ENCODE results near the gene RHBDF1. TPM values are rescaled to one million over a fixed set of nuclear protein-coding genes. Genes with fewer than 3 reads are reported as not detected.

Gene RHBDF1
- total and polyA plus RNA-seq, 2 of the 13 experiments (the other 11 are each of a cell fraction or from before 2014, with no cell fraction given), result 5.4 to 26.9 TPM

DNA sequence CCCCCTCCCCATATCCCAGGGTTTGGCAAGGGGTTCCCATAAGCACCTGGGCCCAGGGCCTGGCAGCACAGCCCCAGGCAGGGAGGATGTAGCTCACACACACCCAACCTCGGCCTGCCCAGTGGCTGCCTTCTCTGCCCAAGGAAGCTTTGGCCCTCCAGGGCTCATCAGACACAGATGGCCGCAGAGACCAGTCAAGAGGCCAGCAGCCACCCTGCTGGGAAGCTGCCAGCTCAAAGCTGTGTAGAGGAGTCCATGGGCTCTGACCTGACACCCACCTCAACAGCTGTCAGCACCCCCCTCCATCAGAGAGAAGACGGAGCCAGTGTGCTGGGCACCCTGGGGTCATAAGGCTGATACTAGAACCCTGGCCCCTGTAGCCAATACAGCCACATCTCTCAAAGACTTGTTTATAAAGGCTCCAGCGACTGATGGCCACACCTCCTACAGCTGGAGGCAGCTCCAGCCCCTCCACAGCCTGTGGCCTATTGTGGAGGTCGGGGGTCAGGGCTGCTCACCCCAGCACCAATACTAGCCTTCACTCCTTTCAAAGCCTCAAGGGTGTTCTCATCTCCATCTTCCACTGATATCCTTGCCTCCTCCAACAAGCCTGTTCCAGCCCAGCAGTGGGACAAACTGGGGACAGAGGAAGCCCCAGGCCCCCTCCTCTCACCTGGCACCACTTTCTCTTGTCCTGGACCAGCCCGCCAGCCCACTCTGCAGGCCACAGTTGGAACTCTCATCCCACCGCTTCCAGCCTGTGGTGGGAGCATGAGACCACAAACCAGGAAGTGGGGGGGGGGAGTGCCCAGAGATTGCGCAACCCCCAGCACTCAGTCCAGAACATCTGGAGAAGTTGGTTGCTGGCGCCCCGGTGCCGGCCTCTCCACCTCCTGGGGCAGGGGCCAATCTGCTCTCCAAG lies 3.4 kb upstream of the RHBDF1 start (continued):
- TF ChIP-seq, protein P1, sequence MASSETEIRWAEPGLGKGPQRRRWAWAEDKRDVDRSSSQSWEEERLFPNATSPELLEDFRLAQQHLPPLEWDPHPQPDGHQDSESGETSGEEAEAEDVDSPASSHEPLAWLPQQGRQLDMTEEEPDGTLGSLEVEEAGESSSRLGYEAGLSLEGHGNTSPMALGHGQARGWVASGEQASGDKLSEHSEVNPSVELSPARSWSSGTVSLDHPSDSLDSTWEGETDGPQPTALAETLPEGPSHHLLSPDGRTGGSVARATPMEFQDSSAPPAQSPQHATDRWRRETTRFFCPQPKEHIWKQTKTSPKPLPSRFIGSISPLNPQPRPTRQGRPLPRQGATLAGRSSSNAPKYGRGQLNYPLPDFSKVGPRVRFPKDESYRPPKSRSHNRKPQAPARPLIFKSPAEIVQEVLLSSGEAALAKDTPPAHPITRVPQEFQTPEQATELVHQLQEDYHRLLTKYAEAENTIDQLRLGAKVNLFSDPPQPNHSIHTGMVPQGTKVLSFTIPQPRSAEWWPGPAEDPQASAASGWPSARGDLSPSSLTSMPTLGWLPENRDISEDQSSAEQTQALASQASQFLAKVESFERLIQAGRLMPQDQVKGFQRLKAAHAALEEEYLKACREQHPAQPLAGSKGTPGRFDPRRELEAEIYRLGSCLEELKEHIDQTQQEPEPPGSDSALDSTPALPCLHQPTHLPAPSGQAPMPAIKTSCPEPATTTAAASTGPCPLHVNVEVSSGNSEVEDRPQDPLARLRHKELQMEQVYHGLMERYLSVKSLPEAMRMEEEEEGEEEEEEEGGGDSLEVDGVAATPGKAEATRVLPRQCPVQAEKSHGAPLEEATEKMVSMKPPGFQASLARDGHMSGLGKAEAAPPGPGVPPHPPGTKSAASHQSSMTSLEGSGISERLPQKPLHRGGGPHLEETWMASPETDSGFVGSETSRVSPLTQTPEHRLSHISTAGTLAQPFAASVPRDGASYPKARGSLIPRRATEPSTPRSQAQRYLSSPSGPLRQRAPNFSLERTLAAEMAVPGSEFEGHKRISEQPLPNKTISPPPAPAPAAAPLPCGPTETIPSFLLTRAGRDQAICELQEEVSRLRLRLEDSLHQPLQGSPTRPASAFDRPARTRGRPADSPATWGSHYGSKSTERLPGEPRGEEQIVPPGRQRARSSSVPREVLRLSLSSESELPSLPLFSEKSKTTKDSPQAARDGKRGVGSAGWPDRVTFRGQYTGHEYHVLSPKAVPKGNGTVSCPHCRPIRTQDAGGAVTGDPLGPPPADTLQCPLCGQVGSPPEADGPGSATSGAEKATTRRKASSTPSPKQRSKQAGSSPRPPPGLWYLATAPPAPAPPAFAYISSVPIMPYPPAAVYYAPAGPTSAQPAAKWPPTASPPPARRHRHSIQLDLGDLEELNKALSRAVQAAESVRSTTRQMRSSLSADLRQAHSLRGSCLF (CRISPR knock-in tag; IDR thresholded peaks at IDR 0.05; ENCODE audit: borderline replicate concordance), result no peak
- TF ChIP-seq DMAP1 (CRISPR knock-in tag; IDR thresholded peaks at IDR 0.05) (no peak), NONO (IDR thresholded peaks at IDR 0.05) (no peak), NONO (CRISPR knock-in tag; conservative IDR thresholded peaks at IDR 0.05) (no peak), ZNF746 (CRISPR knock-in tag; IDR thresholded peaks at IDR 0.05) (peak; percentile 50; the same call in 1 of the 2 replicates), ZC3H4 (CRISPR knock-in tag; IDR thresholded peaks at IDR 0.05; ENCODE audit: borderline replicate concordance) (no peak), HOXA3 (CRISPR knock-in tag; IDR thresholded peaks at IDR 0.05) (no peak)
- TF ChIP-seq, protein P2, sequence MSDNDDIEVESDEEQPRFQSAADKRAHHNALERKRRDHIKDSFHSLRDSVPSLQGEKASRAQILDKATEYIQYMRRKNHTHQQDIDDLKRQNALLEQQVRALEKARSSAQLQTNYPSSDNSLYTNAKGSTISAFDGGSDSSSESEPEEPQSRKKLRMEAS (IDR thresholded peaks at IDR 0.05), result no peak
- TF ChIP-seq, protein P3, sequence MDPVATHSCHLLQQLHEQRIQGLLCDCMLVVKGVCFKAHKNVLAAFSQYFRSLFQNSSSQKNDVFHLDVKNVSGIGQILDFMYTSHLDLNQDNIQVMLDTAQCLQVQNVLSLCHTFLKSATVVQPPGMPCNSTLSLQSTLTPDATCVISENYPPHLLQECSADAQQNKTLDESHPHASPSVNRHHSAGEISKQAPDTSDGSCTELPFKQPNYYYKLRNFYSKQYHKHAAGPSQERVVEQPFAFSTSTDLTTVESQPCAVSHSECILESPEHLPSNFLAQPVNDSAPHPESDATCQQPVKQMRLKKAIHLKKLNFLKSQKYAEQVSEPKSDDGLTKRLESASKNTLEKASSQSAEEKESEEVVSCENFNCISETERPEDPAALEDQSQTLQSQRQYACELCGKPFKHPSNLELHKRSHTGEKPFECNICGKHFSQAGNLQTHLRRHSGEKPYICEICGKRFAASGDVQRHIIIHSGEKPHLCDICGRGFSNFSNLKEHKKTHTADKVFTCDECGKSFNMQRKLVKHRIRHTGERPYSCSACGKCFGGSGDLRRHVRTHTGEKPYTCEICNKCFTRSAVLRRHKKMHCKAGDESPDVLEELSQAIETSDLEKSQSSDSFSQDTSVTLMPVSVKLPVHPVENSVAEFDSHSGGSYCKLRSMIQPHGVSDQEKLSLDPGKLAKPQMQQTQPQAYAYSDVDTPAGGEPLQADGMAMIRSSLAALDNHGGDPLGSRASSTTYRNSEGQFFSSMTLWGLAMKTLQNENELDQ (CRISPR knock-in tag; IDR thresholded peaks at IDR 0.05; ENCODE audit: borderline replicate concordance), result no peak
- TF ChIP-seq, protein P4, sequence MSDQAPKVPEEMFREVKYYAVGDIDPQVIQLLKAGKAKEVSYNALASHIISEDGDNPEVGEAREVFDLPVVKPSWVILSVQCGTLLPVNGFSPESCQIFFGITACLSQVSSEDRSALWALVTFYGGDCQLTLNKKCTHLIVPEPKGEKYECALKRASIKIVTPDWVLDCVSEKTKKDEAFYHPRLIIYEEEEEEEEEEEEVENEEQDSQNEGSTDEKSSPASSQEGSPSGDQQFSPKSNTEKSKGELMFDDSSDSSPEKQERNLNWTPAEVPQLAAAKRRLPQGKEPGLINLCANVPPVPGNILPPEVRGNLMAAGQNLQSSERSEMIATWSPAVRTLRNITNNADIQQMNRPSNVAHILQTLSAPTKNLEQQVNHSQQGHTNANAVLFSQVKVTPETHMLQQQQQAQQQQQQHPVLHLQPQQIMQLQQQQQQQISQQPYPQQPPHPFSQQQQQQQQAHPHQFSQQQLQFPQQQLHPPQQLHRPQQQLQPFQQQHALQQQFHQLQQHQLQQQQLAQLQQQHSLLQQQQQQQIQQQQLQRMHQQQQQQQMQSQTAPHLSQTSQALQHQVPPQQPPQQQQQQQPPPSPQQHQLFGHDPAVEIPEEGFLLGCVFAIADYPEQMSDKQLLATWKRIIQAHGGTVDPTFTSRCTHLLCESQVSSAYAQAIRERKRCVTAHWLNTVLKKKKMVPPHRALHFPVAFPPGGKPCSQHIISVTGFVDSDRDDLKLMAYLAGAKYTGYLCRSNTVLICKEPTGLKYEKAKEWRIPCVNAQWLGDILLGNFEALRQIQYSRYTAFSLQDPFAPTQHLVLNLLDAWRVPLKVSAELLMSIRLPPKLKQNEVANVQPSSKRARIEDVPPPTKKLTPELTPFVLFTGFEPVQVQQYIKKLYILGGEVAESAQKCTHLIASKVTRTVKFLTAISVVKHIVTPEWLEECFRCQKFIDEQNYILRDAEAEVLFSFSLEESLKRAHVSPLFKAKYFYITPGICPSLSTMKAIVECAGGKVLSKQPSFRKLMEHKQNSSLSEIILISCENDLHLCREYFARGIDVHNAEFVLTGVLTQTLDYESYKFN (CRISPR knock-in tag; conservative IDR thresholded peaks at IDR 0.05), result 0 out of 2 replicates have a peak, but pooled peaks have one; percentile 5
- TF ChIP-seq, protein P5, sequence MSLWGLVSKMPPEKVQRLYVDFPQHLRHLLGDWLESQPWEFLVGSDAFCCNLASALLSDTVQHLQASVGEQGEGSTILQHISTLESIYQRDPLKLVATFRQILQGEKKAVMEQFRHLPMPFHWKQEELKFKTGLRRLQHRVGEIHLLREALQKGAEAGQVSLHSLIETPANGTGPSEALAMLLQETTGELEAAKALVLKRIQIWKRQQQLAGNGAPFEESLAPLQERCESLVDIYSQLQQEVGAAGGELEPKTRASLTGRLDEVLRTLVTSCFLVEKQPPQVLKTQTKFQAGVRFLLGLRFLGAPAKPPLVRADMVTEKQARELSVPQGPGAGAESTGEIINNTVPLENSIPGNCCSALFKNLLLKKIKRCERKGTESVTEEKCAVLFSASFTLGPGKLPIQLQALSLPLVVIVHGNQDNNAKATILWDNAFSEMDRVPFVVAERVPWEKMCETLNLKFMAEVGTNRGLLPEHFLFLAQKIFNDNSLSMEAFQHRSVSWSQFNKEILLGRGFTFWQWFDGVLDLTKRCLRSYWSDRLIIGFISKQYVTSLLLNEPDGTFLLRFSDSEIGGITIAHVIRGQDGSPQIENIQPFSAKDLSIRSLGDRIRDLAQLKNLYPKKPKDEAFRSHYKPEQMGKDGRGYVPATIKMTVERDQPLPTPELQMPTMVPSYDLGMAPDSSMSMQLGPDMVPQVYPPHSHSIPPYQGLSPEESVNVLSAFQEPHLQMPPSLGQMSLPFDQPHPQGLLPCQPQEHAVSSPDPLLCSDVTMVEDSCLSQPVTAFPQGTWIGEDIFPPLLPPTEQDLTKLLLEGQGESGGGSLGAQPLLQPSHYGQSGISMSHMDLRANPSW (CRISPR knock-in tag; IDR thresholded peaks at IDR 0.05; ENCODE audit: borderline replicate concordance), result no peak
- TF ChIP-seq, protein P6, sequence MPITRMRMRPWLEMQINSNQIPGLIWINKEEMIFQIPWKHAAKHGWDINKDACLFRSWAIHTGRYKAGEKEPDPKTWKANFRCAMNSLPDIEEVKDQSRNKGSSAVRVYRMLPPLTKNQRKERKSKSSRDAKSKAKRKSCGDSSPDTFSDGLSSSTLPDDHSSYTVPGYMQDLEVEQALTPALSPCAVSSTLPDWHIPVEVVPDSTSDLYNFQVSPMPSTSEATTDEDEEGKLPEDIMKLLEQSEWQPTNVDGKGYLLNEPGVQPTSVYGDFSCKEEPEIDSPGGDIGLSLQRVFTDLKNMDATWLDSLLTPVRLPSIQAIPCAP (CRISPR knock-in tag; IDR thresholded peaks at IDR 0.05; ENCODE audit: low read depth), result no peak

All from HepG2 (cell line).